Measurements from ENCODE around the gene DBNL. TPM values are rescaled to one million over a fixed set of nuclear protein-coding genes. Genes with fewer than 3 reads are reported as not detected.
A peak's percentile ranks its signal among the peaks of the same experiment; 100 is the strongest.

The DBNL gene
- total and polyA plus RNA-seq, 5 experiments from 2014 or later: 180 to 222 (median 192) TPM

- Mint-ChIP-seq H3K4me3 (peak overlapping the region in 9 of 10 donors; percentile 14 to 76 (median 60)), H3K36me3 (peaks cover 0 to 74% (median 29%) of the 10 kb centered on the region in 3 donors)
These were observed 14.3 kb downstream of the DBNL start for GRCh38 chr7:44058759-44059218.

GRCh38 chr7:44059219-44060090, 15.0 kb downstream of the DBNL start:
- DNase-seq (peak in 8 of 10 donors; percentile 30 to 78 (median 52)), ATAC-seq (peak; percentile 91 to 92)
- Mint-ChIP-seq H3K27me3 (no peaks in the 10 kb centered on the region), H3K4me3 (peak overlapping the region in 9 of 10 donors; percentile 4 to 76 (median 57)), H3K4me1 (peaks cover 14 to 61% (median 45%) of the 10 kb centered on the region in 4 donors), H3K9me3 (no peaks in the 10 kb centered on the region), H3K27ac (peak overlapping the region; percentile 80 to 95 (median 90)), H3K36me3 (peaks cover 0 to 67% (median 29%) of the 10 kb centered on the region in 3 donors)
- POLR2A ChIA-PET: interaction anchor here (0.7 to 12.0 kb wide), 7 partner anchors 8 to 123 kb away, joined by 3 to 192 read pairs (median 4); partner anchors contain the start of gene DBNL

More at GRCh38 chr7:44058759-44059218, 14.3 kb downstream of the DBNL start:
- no peaks in the 10 kb centered on the region for H3K27me3 Mint-ChIP-seq
- peak overlapping the region; percentile 79 to 95 (median 90) for H3K27ac Mint-ChIP-seq
- POLR2A ChIA-PET: interaction anchor here (0.9 to 12.0 kb wide), 7 partner anchors 8 to 23 kb away, joined by 3 to 192 read pairs (median 5); partner anchors contain the start of gene DBNL
- no peaks in the 10 kb centered on the region for H3K9me3 Mint-ChIP-seq
- H3K4me1 Mint-ChIP-seq: peaks cover 14 to 61% (median 46%) of the 10 kb centered on the region in 4 donors
- DNase-seq (peak in 1 of 10 donors; percentile 36), ATAC-seq (peak; percentile 4 to 18)

DNA sequence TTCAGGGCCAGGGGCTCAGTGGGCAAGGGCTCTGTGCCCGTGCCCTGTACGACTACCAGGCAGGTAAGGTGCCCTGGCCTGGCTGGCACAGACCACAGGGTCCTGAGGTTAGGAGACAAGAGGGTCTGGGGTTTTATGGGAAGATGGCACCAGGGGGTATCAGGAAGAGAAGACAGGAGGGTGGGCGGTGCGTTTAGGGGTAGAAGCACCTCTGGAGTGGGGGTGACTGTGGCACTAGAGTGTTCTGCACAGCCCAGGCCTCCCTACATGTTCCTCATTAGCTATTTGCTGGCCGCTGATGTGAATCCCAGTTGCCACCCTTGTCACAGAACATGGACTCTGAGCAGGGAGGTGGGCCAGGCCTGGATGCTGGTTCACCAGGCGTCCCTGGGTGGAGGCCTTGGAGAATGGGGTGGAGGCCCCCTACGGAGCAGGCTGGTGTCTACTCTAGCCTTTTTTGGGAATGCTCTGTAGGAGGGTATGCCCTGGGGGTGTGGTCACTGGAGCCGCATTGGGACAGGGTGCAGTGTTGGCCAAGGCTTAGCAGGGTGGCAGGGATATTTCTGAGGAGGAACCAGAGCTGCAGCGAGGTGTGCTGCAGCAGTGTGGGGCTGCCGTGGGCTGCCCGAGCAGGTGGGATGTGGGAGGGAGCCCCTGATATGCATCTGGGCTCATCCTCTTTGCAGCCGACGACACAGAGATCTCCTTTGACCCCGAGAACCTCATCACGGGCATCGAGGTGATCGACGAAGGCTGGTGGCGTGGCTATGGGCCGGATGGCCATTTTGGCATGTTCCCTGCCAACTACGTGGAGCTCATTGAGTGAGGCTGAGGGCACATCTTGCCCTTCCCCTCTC, 15.8 kb downstream of the DBNL start:
- Mint-ChIP-seq H3K27me3 (no peaks in the 10 kb centered on the region), H3K27ac (peak overlapping the region; percentile 29 to 95 (median 90)), H3K4me3 (peak overlapping the region in 4 of 10 donors; percentile 27 to 61 (median 42)), H3K9me3 (no peaks in the 10 kb centered on the region), H3K36me3 (peaks cover 0 to 59% (median 25%) of the 10 kb centered on the region in 3 donors), H3K4me1 (peaks cover 14 to 59% (median 45%) of the 10 kb centered on the region in 4 donors)
- no peak for ATAC-seq
- DNase-seq: peak in 1 of 10 donors; percentile 58
- POLR2A ChIA-PET: interaction anchor here (0.7 to 12.0 kb wide), 2 partner anchors 10 to 122 kb away, joined by 3 to 192 read pairs; partner anchors contain the start of gene DBNL

GRCh38 chr7:44060948-44061644, 16.6 kb downstream of the DBNL start:
- peaks cover 0 to 51% (median 23%) of the 10 kb centered on the region in 3 donors for H3K36me3 Mint-ChIP-seq
- POLR2A ChIA-PET: interaction anchor here (1.1 to 12.0 kb wide), 2 partner anchors 11 to 15 kb away, joined by 13 to 192 read pairs; partner anchors contain the start of gene DBNL
- peak in 1 of 10 donors; percentile 58 for DNase-seq
- H3K27ac Mint-ChIP-seq: peak overlapping the region in 7 of 10 donors; percentile 47 to 82 (median 65)
- H3K4me3 Mint-ChIP-seq: no peak overlapping the region
- no peaks in the 10 kb centered on the region for H3K9me3 Mint-ChIP-seq
- H3K4me1 Mint-ChIP-seq: peaks cover 18 to 58% (median 47%) of the 10 kb centered on the region in 4 donors
- no peaks in the 10 kb centered on the region for H3K27me3 Mint-ChIP-seq
- no peak for ATAC-seq

DNA sequence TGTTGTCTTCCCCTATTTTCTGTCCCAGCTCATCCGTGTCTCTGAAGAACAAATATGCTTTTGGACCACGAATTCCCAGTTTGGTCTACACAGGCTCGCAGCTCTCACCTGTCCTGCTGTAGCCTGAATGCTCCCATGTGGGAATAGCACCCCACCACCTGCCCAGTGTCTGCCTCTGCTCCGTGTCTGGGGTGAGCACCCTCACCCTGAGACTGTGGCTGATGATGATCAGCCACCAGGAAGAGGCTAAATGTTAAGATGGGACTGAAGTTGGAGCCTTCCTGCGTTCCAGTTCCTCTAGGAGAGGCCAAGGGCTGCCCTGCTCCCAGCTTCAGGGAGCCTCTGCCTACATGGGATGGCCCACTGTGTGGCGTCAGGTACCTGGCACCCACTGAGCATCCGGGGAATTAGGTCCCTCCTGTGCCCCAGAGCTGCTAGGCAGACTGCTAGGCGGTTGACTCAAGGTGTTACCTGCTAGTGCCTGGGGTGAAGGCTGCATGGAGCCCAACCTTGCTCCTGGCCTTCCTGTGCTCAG, 17.2 kb downstream of the DBNL start:
- DNase-seq (peak in 1 of 10 donors; percentile 50), ATAC-seq (no peak)
- Mint-ChIP-seq H3K36me3 (peaks cover 0 to 45% (median 21%) of the 10 kb centered on the region in 3 donors), H3K9me3 (no peaks in the 10 kb centered on the region), H3K27ac (peak overlapping the region in 8 of 10 donors; percentile 47 to 82 (median 61)), H3K4me3 (no peak overlapping the region), H3K27me3 (no peaks in the 10 kb centered on the region), H3K4me1 (peaks cover 18 to 58% (median 48%) of the 10 kb centered on the region in 4 donors)
- POLR2A ChIA-PET: interaction anchor here (0.6 to 12.0 kb wide), 4 partner anchors 11 to 197 kb away, joined by 3 to 192 read pairs (median 8); partner anchors contain the start of gene DBNL

DNA sequence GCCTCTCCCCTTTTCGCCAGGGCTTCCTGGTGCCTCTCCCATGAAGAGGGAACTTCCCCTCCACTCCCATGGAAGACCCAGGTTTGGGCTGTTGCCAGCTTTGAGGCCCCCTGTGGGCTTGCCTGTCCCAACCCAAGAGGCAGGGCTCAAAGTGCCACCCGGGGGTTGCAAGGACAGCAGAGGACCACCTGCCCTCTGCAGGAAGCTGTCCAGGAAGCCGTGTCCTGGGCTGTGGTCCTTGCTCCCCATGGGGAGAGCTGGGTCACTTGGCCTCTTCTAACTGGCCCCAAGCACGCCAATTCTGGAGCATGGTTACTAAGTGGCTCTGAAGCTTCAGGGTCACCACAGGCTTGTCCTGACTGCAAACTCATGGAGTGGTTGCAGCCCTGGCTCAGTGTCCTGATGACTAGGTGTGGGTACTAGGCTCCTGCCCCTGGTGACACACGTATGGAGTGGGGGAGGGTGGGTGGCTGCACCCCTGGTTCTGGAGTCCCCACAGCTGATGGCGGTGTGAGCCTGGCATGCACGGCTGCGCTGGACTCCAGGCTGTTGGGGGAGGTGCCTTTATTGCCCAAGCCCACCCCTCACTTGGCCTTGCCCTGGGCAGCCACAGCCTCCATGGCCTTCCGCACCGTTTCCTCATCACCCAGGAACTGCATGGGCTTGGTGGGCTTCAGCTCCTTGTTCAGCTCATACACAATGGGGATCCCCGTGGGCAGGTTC, 17.8 kb downstream of the DBNL start:
- ATAC-seq (no peak), DNase-seq (no peak)
- peak overlapping the region in 5 of 10 donors; percentile 19 to 61 (median 38) for H3K27ac Mint-ChIP-seq
- H3K9me3 Mint-ChIP-seq: no peaks in the 10 kb centered on the region
- H3K27me3 Mint-ChIP-seq: no peaks in the 10 kb centered on the region
- H3K4me3 Mint-ChIP-seq: no peak overlapping the region
- H3K4me1 Mint-ChIP-seq: peaks cover 21 to 61% (median 55%) of the 10 kb centered on the region in 4 donors
- POLR2A ChIA-PET: interaction anchor here (0.6 to 12.0 kb wide), 4 partner anchors 10 to 196 kb away, joined by 3 to 192 read pairs (median 8); partner anchors contain the start of gene DBNL
- peaks cover 0 to 41% (median 20%) of the 10 kb centered on the region in 3 donors for H3K36me3 Mint-ChIP-seq

GRCh38 chr7:44062903-44063295, 18.4 kb downstream of the DBNL start:
- peak overlapping the region in 9 of 10 donors; percentile 19 to 66 (median 48) for H3K27ac Mint-ChIP-seq

GRCh38 chr7:44063547-44063893, 19.0 kb downstream of the DBNL start:
- peaks cover 27 to 58% (median 55%) of the 10 kb centered on the region in 4 donors for H3K4me1 Mint-ChIP-seq
- ATAC-seq (no peak), DNase-seq (no peak)
- no peaks in the 10 kb centered on the region for H3K27me3 Mint-ChIP-seq
- peaks cover 0 to 29% (median 12%) of the 10 kb centered on the region in 3 donors for H3K36me3 Mint-ChIP-seq
- no peaks in the 10 kb centered on the region for H3K9me3 Mint-ChIP-seq
- H3K4me3 Mint-ChIP-seq: no peak overlapping the region
- H3K27ac Mint-ChIP-seq: peak overlapping the region in 5 of 10 donors; percentile 30 to 68 (median 59)
- POLR2A ChIA-PET: interaction anchor here (1.2 to 12.0 kb wide), 3 partner anchors 9 to 16 kb away, joined by 3 to 192 read pairs (median 56); partner anchors contain the start of gene DBNL

More at GRCh38 chr7:44062903-44063295, 18.4 kb downstream of the DBNL start:
- Mint-ChIP-seq H3K9me3 (no peaks in the 10 kb centered on the region), H3K27me3 (no peaks in the 10 kb centered on the region), H3K4me3 (no peak overlapping the region), H3K4me1 (peaks cover 22 to 59% (median 55%) of the 10 kb centered on the region in 4 donors), H3K36me3 (peaks cover 0 to 36% (median 15%) of the 10 kb centered on the region in 3 donors)
- POLR2A ChIA-PET: interaction anchor here (1.2 to 12.0 kb wide), 2 partner anchors 10 to 13 kb away, joined by 3 to 192 read pairs; partner anchors contain the start of gene DBNL
- DNase-seq (no peak), ATAC-seq (no peak)

GRCh38 chr7:44063894-44064651, 19.6 kb downstream of the DBNL start:
- Mint-ChIP-seq H3K4me1 (peaks cover 25 to 55% (median 52%) of the 10 kb centered on the region in 4 donors), H3K9me3 (no peaks in the 10 kb centered on the region), H3K4me3 (no peak overlapping the region), H3K27ac (peak overlapping the region in 4 of 10 donors; percentile 30 to 59 (median 44)), H3K36me3 (peaks cover 0 to 24% (median 7%) of the 10 kb centered on the region in 3 donors), H3K27me3 (no peaks in the 10 kb centered on the region)
- ATAC-seq: no peak
- POLR2A ChIA-PET: interaction anchor here (1.0 to 12.0 kb wide), 4 partner anchors 9 to 32 kb away, joined by 3 to 192 read pairs (median 30); partner anchors contain the start of gene DBNL
- no peak for DNase-seq

All from naive thymus-derived CD8-positive, alpha-beta T cell (primary cell).